Activated CD8-positive, alpha-beta memory T cell treated with anti-CD3 and anti-CD28 coated beads for 36 hours (primary cell): Measurements from ENCODE around the gene GATAD2A. TPM values are rescaled to one million over a fixed set of nuclear protein-coding genes. Genes with fewer than 3 reads are reported as not detected.

Experiments used
- CTCF ChIA-PET: fragments of 350-600 bp; sonication (Branson Sonifier 250); formaldehyde crosslinking; loops from one replicate; lab custom pipeline; 2021; ENCODE audit warnings: antibody characterized with exemption; lab: Charles Lee
- POLR2A ChIA-PET: fragments of 350-600 bp; sonication (Branson Sonifier 250); formaldehyde crosslinking; loops from one replicate; lab custom pipeline; 2021; ENCODE audit warnings: antibody characterized with exemption; lab: Charles Lee
- total RNA-seq, 2 experiments: library from RNA; stranded (reverse); gene quantifications; one replicate each; pipeline ENCODE4 v1.2.3, GENCODE V29; 2021

GATAD2A gene
- total RNA-seq, 2 experiments from 2014 or later = 188 TPM

- ChIA-PET POLR2A (interaction anchor here (0.8 to 3.2 kb wide), 2 partner anchors 26 to 84 kb away, joined by 3 to 9 read pairs; partner anchors contain the start of genes GATAD2A and TSSK6), CTCF (interaction anchor here (0.8 to 5.3 kb wide), 13 partner anchors 8 to 128 kb away, joined by 3 to 60 read pairs (median 7); partner anchors contain the start of gene GATAD2A)
Measured at GRCh38 chr19:19488875-19489690, 83.6 kb downstream of the GATAD2A start.

GRCh38 chr19:19489804-19490204 is 84.3 kb downstream of the GATAD2A start:
- ChIA-PET CTCF (interaction anchor here (0.6 to 5.3 kb wide), 27 partner anchors 9 to 659 kb away, joined by 3 to 60 read pairs (median 5); partner anchors contain the start of genes GATAD2A, NDUFA13 and TSSK6), POLR2A (interaction anchor here (0.5 to 3.2 kb wide), 3 partner anchors 85 to 105 kb away, joined by 4 to 9 read pairs (median 5); partner anchors contain the start of gene GATAD2A)

- POLR2A ChIA-PET = interaction anchor here (0.5 to 3.2 kb wide), 3 partner anchors 85 to 105 kb away, joined by 4 to 9 read pairs (median 5); partner anchors contain the start of gene GATAD2A
Measured at GRCh38 chr19:19490214-19490968, 84.9 kb downstream of the GATAD2A start.

GRCh38 chr19:19491321-19492025 is 86.0 kb downstream of the GATAD2A start:
- CTCF ChIA-PET = interaction anchor here (0.6 to 5.3 kb wide), 19 partner anchors 10 to 308 kb away, joined by 3 to 60 read pairs (median 6); partner anchors contain the start of gene GATAD2A
- POLR2A ChIA-PET = no interaction called here

More at GRCh38 chr19:19490214-19490968, 84.9 kb downstream of the GATAD2A start:
- CTCF ChIA-PET = interaction anchor here (0.6 to 5.3 kb wide), 33 partner anchors 10 to 659 kb away, joined by 3 to 60 read pairs (median 5); partner anchors contain the start of genes GATAD2A, NDUFA13 and TSSK6

GRCh38 chr19:19492026-19492610 is 86.6 kb downstream of the GATAD2A start:
- POLR2A ChIA-PET = interaction anchor here (0.6 kb wide), 1 partner anchor 74 kb away, joined by 3 read pairs; no protein-coding TSS in a partner anchor

GRCh38 chr19:19493841-19494546 is 88.5 kb downstream of the GATAD2A start:
- POLR2A ChIA-PET = no interaction called here
- CTCF ChIA-PET = no interaction called here

More at GRCh38 chr19:19492026-19492610, 86.6 kb downstream of the GATAD2A start:
- CTCF ChIA-PET = interaction anchor here (0.8 to 4.9 kb wide), 6 partner anchors 20 to 126 kb away, joined by 3 to 60 read pairs (median 11); no protein-coding TSS in a partner anchor

- ChIA-PET POLR2A (interaction anchor here (0.6 kb wide), 1 partner anchor 164 kb away, joined by 6 read pairs; no protein-coding TSS in a partner anchor), CTCF (interaction anchor here (1.1 kb wide), 1 partner anchor 36 kb away, joined by 3 read pairs; no protein-coding TSS in a partner anchor)
Measured at GRCh38 chr19:19495614-19496603, 90.4 kb downstream of the GATAD2A start.

GRCh38 chr19:19498255-19498991 is 92.9 kb downstream of the GATAD2A start:
- ChIA-PET POLR2A (no interaction called here), CTCF (no interaction called here)

- CTCF ChIA-PET = no interaction called here
- POLR2A ChIA-PET = no interaction called here
Measured at GRCh38 chr19:19499272-19499995, 94.0 kb downstream of the GATAD2A start.

- CTCF ChIA-PET = interaction anchor here (1.2 kb wide), 1 partner anchor 10 kb away, joined by 5 read pairs; no protein-coding TSS in a partner anchor
- POLR2A ChIA-PET = no interaction called here
Measured at GRCh38 chr19:19500975-19501644, 95.6 kb downstream of the GATAD2A start.

- CTCF ChIA-PET = interaction anchor here (1.2 kb wide), 1 partner anchor 11 kb away, joined by 5 read pairs; no protein-coding TSS in a partner anchor
- POLR2A ChIA-PET = no interaction called here
Measured at GRCh38 chr19:19501798-19502197, 96.3 kb downstream of the GATAD2A start.

- ChIA-PET POLR2A (no interaction called here), CTCF (no interaction called here)
Measured at GRCh38 chr19:19502281-19502680, 96.8 kb downstream of the GATAD2A start.

GRCh38 chr19:19502808-19503602 is 97.5 kb downstream of the GATAD2A start:
- ChIA-PET CTCF (no interaction called here), POLR2A (no interaction called here)
